Lung (tissue), 12 donors: ENCODE measurements around the gene CACNA1A. TPM values are rescaled to one million over a fixed set of nuclear protein-coding genes. Genes with fewer than 3 reads are reported as not detected.

ENCODE experiments used
- ATAC-seq: fragments of 200-7000 bp; cut with Tn5 transposase; one replicate; pipeline ENCODE4 v1.9.1; 2020; ENCODE audit warnings: moderate number of reproducible peaks; ENCODE audit not compliant: insufficient read depth, low FRiP score
- DNase-seq, 3 donors: peaks; one replicate each; pipeline ENCODE4 v3.0.0-alpha.2; 2013 to 2017
- H3K27ac ChIP-seq, 2 donors: one replicate each; pipeline ENCODE4 v1.5.1; 2013; ENCODE audit warnings: mild to moderate bottlenecking in 2 of 2, moderate library complexity in 2 of 2, control low read depth in 1 of 2, inconsistent platforms in 1 of 2, low read depth in 1 of 2, low read length in 1 of 2
- H3K27me3 ChIP-seq, 3 donors: one replicate each; pipeline ENCODE4 v1.5.1; 2013; ENCODE audit warnings: low read length in 2 of 3; ENCODE audit not compliant: control insufficient read depth in 3 of 3, insufficient read depth in 3 of 3
- H3K36me3 ChIP-seq, 4 donors: one replicate each; pipeline ENCODE4 v1.5.1; 2013; ENCODE audit warnings: low read length in 4 of 4, mild to moderate bottlenecking in 1 of 4, moderate library complexity in 1 of 4; ENCODE audit not compliant: control insufficient read depth in 4 of 4, insufficient read depth in 4 of 4
- H3K4me1 ChIP-seq, 5 donors: one replicate each; pipeline ENCODE4 v1.5.1; 2013; ENCODE audit warnings: low read length in 5 of 5, mild to moderate bottlenecking in 2 of 5, moderate library complexity in 1 of 5; ENCODE audit not compliant: control insufficient read depth in 5 of 5, insufficient read depth in 5 of 5
- H3K4me3 ChIP-seq: one replicate; pipeline ENCODE4 v1.5.1; 2013; ENCODE audit warnings: mild to moderate bottlenecking, control low read depth, moderate library complexity
- H3K9ac ChIP-seq, 2 donors: one replicate each; pipeline ENCODE4 v1.5.1; 2013; ENCODE audit warnings: low read length in 2 of 2, control low read depth in 1 of 2; ENCODE audit not compliant: insufficient read depth in 1 of 2
- H3K9me3 ChIP-seq, 4 donors: one replicate each; pipeline ENCODE4 v1.5.1; 2013; ENCODE audit warnings: low read length in 3 of 4, mild to moderate bottlenecking in 1 of 4, moderate library complexity in 1 of 4; ENCODE audit not compliant: control insufficient read depth in 4 of 4, insufficient read depth in 3 of 4
- WGBS, 2 donors: extraction: QIAGEN DNeasy Blood & Tissue Kit; methylation state at CpG; one replicate each; pipeline ENCODE4 v1.1.7; 2013; 5-methylcytosine and 5-hydroxymethylcytosine counted together
- polyA plus RNA-seq, 2 donors: library from polyadenylated mRNA; stranded (reverse); fragments of 200-250 nt; gene quantifications; one replicate each; pipeline ENCODE4 v1.2.1, GENCODE V29; 2013
- total RNA-seq, 2 donors: library from RNA; depleted of rRNA in 1 of 2; stranded (reverse); fragments of >200 nt in 1 of 2; gene quantifications; one replicate each; pipeline ENCODE4 v1.2.1, GENCODE V29; 2014 to 2021
- TF ChIP-seq, protein P1 (sequence below): IDR thresholded peaks from 2 replicates; pipeline ENCODE4 v1.5.1; 2012; ENCODE audit warnings: mild to moderate bottlenecking; ENCODE audit errors: control extremely low read depth, extremely low read depth
- donor health status: control.
- donor health status: control.
- donor health status: Bipolar disorder and iron deficiency.
- donor health status: healthy.
- donor health status: DM: yes; HTN: yes; CAD: no.

CACNA1A gene
- total and polyA plus RNA-seq, 4 donors: 0.27 to 1.00 (median 0.75) TPM

DNA sequence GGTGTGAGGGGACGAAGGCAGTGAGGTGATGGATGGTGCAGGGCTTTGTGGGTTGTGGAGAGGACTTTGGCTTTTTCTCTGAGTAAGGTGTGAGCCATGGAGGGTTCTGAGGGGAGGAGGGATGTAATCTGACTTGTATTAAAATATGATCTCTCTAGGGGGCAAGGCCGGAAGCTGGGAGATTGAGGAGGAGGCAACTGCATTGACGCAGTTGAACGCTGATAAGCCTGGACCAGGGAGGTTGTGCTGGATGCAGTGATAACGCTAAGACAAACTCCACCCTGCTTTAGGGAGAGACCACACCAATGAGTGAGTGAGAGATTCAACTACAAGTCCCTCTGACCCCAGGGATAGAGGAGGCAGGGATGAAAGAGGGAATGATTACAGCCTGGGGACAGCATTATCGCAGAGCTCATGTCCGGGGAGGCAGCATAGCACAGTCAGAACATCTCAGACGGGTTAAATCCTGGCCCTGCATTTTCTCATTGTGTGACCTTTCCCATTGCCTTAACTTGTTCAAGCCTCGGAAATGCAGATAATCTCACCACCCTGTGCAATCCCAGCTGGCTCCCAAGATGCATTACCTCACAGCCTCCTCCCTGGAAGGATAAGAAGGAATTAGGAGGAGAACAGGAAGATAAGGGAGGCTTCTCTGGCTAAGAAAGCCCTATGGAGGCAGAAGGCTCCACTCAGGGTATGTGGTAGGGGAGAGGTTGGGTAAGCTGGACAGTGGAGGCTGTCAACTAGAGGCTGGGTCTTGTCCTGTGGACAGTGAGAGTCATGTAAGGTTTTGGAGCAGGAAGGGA is 124.2 kb downstream of the CACNA1A start:
- Histone ChIP-seq H3K27ac (no peak overlapping the region), H3K9ac (no peak overlapping the region), H3K4me3 (no peak overlapping the region), H3K4me1 (no peaks in the 10 kb centered on the region), H3K9me3 (no peaks in the 10 kb centered on the region), H3K27me3 (no peaks in the 10 kb centered on the region), H3K36me3 (no peaks in the 10 kb centered on the region)
- TF ChIP-seq, protein P1, sequence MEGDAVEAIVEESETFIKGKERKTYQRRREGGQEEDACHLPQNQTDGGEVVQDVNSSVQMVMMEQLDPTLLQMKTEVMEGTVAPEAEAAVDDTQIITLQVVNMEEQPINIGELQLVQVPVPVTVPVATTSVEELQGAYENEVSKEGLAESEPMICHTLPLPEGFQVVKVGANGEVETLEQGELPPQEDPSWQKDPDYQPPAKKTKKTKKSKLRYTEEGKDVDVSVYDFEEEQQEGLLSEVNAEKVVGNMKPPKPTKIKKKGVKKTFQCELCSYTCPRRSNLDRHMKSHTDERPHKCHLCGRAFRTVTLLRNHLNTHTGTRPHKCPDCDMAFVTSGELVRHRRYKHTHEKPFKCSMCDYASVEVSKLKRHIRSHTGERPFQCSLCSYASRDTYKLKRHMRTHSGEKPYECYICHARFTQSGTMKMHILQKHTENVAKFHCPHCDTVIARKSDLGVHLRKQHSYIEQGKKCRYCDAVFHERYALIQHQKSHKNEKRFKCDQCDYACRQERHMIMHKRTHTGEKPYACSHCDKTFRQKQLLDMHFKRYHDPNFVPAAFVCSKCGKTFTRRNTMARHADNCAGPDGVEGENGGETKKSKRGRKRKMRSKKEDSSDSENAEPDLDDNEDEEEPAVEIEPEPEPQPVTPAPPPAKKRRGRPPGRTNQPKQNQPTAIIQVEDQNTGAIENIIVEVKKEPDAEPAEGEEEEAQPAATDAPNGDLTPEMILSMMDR: no peak
- no peak for ATAC-seq
- no peak for DNase-seq
- WGBS, 2 donors: 63 to 82% methylated on average over 9 of the region's 9 CpGs

DNA sequence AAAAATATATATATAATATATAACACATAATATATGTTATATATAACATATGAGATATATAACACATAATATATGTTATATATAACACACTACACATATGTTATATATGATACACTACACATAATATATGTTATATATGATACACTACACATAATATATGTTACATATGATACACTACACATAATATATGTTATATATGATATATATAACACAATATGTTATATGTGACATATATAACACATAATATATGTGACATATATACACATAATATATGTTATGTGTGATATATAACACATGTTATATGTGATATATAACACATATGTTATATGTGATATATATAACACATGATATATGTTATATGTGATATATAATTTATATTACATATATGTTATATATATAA is 129.7 kb downstream of the CACNA1A start:
- ATAC-seq: no peak
- Histone ChIP-seq H3K27me3 (no peaks in the 10 kb centered on the region), H3K4me1 (no peaks in the 10 kb centered on the region), H3K9ac (no peak overlapping the region), H3K4me3 (no peak overlapping the region), H3K9me3 (peaks cover 0 to 9% (median 0%) of the 10 kb centered on the region in 4 donors), H3K36me3 (no peaks in the 10 kb centered on the region), H3K27ac (no peak overlapping the region)
- TF ChIP-seq, protein P1: no peak
- DNase-seq: no peak

DNA sequence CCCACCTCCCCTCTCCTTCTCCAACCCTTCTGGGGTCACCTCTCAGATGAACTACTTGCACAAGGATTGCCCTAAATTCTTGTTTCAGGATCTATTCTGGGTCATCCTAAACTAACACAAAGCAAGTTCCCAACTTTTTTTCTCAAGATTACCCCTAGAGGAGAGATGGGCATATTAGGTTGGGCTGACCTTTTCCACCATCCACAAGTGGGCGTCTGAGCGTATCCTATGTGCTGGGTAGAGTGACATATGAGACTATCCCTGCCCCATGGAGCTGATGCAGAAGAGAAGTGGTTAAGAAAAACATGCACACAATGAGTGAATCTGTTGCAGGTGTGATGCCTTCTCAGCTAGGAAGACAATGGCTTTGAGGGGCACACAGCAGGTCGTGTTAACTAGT is 132.7 kb downstream of the CACNA1A start:
- no peak for DNase-seq
- Histone ChIP-seq H3K4me3 (no peak overlapping the region), H3K27ac (no peak overlapping the region), H3K36me3 (no peaks in the 10 kb centered on the region), H3K9me3 (peaks cover 0 to 9% (median 0%) of the 10 kb centered on the region in 4 donors), H3K27me3 (no peaks in the 10 kb centered on the region), H3K4me1 (no peaks in the 10 kb centered on the region), H3K9ac (no peak overlapping the region)
- TF ChIP-seq, protein P1: no peak
- no peak for ATAC-seq
- WGBS, 2 donors: 69 to 82% methylated on average over 3 of the region's 3 CpGs
